Sciatic nerve (tissue), 2 donors: Measurements from ENCODE around the gene MS4A4A. TPM values are rescaled to one million over a fixed set of nuclear protein-coding genes. Genes with fewer than 3 reads are reported as not detected.
A peak's percentile ranks its signal among the peaks of the same experiment; 100 is the strongest.
"Not testable (repeated sequence)": the region's sequence is repeated elsewhere in the genome, so short reads cannot be mapped to it uniquely, and the experiment has no call there.

Experiments
- ATAC-seq: fragments of 200-7000 bp; cut with Tn5 transposase; one replicate; pipeline ENCODE4 v1.9.1; 2020; ENCODE audit warnings: mild to moderate bottlenecking, moderate library complexity
- DNase-seq: peaks from one replicate; pipeline ENCODE4 v3.0.0-alpha.2; 2020; ENCODE audit warnings: low spot score
- intact Hi-C: fragments of 100-400 bp; cut with DNase I; formaldehyde crosslinking; loops from one replicate; pipeline ENCODE4 v1.14.2; 2022
- total RNA-seq: library from RNA; stranded (reverse); fragmentation: NEBNext Ultra II Directional; extraction: Animal tissue kit (Norgen Biotek cat#: 25700); gene quantifications from one replicate; pipeline ENCODE4 v1.2.1, GENCODE V29; 2021
- donor health status: DM: no; HTN: no; CAD: no.
- donor health status: DM: no; HTN: no; CAD: no.

The MS4A4A gene
- total RNA-seq, 1 donor from 2014 or later, result 32.9 TPM

DNA sequence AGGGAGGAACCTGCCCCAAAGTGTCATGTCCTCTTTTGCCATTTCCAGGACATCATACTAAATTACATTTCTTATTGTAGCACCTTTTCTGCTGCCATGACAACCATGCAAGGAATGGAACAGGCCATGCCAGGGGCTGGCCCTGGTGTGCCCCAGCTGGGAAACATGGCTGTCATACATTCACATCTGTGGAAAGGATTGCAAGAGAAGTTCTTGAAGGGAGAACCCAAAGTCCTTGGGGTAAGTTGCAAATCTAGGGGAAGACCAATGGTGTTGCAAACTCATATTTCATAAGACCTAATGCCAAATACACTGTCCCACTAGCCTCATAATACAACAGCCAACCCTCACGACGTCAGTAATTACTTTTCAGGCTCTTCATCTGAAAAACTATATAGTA lies 11.7 kb downstream of the MS4A4A start:
- intact Hi-C loops, result no loop called here
- no peak for ATAC-seq
- no peak for DNase-seq

DNA sequence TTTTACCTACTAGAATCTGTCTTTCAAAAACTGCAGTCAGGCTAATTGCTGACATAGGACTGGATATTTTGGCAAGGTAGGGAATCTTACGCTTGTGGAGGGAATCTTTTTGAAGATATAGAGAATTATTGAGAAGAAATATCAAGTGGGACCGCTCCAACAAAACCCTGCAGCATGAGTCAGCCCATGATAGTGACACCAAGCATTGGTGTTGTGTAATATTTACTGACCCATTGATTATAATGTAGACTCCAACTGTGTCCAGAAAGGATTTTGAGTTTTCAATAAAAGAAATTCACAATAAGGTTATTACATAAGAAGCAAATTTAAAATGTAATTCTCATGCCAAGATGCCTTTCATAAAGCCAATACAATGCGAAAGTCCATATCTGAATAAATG lies 20.7 kb downstream of the MS4A4A start:
- DNase-seq, result no peak
- intact Hi-C loops, result no loop called here
- no peak for ATAC-seq

GRCh38 chr11:60301884-60302283 lies 21.4 kb downstream of the MS4A4A start:
- DNase-seq, intact Hi-C loops, ATAC-seq: not testable (repeated sequence)

- ATAC-seq (no peak), DNase-seq (no peak)
- intact Hi-C loops, result no loop called here
Measured at GRCh38 chr11:60303661-60304060, 23.2 kb downstream of the MS4A4A start.

DNA sequence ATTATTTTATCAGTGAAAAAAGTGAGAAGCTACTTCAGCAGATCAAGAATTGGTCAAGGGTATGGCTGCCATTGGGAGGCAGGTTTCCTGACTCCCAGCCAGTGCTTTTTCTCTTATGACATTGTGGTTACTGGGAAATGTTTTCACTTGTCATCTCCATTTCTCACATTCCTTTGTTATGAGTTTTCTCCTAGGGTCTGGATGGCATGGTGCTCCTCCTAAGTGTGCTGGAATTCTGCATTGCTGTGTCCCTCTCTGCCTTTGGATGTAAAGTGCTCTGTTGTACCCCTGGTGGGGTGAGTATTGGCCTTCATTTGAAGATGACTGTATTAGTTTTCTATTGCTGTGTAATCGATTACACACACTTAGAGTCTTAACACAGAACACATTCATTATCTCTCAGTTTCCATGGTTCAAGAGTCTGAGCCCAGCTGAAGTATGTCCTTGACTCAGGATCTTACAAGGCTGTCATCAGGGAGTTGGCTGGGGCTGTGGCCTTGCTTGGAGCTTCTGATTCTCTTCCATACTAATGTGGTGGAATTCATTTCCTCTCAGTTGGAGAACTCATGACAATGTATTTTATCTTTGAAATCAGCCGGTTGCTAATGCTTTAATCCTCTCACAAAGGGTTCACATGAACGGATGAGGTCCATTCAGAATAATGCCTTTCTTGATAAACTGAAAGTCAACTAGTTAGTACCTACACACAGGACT lies 25.6 kb downstream of the MS4A4A start:
- DNase-seq (no peak), ATAC-seq (no peak)
- intact Hi-C loops, result no loop called here

DNA sequence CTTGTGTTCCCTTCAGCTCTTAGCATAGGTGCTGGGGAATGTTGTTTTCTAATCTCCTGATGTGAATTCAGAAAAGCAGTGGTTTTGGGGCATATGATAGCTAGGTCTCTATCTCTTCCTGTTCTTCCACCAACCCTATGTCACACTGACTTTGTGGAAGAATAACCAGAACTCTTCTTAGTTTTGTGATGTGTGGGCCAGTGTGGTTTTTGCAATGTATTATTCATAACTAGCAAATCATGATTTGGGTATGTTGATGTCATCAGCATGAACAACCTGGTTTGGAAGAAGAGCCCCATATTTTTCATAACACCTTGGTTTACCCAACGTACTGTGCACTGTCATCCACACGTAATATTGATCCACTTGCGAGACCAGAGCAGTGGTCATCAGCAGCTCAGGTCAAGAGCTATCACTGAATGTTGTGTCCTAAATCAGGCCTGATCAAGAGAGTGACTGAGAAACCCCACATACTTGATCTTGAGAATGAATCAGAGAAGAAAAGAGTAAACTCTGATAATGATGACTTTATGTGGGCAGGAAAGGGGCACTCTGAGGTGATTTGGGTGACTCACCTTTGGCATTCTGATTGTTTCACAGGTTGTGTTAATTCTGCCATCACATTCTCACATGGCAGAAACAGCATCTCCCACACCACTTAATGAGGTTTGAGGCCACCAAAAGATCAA lies 27.2 kb downstream of the MS4A4A start:
- DNase-seq (no peak), ATAC-seq (no peak)
- intact Hi-C loops, result no loop called here

- ATAC-seq (peak; percentile 84), DNase-seq (no peak)
- intact Hi-C loops, result no loop called here
Measured at GRCh38 chr11:60310407-60310998, 30.0 kb downstream of the MS4A4A start.

DNA sequence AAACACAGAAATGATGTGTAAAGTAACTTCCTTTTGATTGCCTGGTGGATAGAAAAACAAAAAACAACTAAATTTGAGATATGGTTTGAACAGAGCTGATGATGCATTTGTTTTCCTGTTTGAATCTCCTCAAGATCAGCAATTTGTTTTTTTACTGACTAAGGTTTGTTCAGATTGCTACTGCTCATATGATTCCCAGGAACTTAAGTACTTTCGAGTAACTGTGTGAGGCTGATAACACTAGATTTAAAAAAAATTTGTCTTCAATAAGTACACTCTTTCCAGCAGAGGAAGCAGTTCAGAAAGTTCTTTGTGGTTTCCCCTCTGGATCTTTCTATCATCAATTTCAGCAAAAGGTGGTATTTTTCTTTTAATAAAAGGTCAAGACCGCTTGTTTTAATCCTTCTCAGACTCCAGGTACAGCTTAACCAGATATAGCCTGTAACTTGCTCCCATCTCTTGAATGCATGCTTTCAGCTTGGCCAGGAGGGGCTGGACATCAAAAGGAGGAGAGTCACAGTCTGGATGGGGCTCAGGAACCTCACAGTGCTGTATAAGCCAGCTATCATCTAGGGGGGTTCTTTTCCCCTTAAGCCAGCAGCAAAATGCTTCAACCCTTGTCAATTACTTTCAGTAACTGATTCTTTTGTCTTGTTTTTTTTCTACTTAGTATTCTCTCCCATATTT lies 34.3 kb downstream of the MS4A4A start:
- ATAC-seq (peak; percentile 46), DNase-seq (no peak)
- intact Hi-C loops, result no loop called here

- intact Hi-C loops, result no loop called here
- DNase-seq (no peak), ATAC-seq (no peak)
Measured at GRCh38 chr11:60315871-60316270, 35.4 kb downstream of the MS4A4A start.

DNA sequence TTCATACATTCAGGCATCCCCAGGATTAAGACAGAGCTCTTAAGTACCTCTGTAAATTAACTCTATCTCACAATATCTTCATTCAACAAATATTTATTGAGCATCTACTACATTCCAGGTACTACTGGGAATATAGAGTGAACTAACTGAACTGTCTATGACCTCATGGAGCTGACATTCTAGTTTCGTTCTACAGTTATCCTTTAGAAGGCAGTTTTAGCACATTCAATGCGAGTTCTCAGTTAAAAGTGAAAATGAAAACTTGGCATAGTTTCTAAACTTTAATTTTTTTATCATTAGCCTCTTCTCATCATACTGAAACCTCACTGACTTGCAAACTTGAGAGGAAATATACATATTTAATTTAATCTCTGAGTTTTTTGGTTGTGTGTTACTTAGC lies 35.9 kb downstream of the MS4A4A start:
- intact Hi-C loops, result no loop called here
- ATAC-seq (no peak), DNase-seq (no peak)

GRCh38 chr11:60318726-60319125 lies 38.3 kb downstream of the MS4A4A start:
- ATAC-seq (no peak), DNase-seq (no peak)
- intact Hi-C loops, result no loop called here

GRCh38 chr11:60321051-60321450 lies 40.6 kb downstream of the MS4A4A start:
- intact Hi-C loops, result no loop called here
- ATAC-seq, result no peak
- no peak for DNase-seq

- ATAC-seq (no peak), DNase-seq (no peak)
- intact Hi-C loops, result no loop called here
Measured at GRCh38 chr11:60326955-60327354, 46.5 kb downstream of the MS4A4A start, which contains the start of gene MS4A6E. Gene MS4A6E (plus strand): TSS chr11:60327255. CDS start chr11:60334896, 7,641 bp downstream.

GRCh38 chr11:60328460-60328859 lies 48.0 kb downstream of the MS4A4A start:
- DNase-seq, result no peak
- intact Hi-C loops, result no loop called here
- no peak for ATAC-seq

DNA sequence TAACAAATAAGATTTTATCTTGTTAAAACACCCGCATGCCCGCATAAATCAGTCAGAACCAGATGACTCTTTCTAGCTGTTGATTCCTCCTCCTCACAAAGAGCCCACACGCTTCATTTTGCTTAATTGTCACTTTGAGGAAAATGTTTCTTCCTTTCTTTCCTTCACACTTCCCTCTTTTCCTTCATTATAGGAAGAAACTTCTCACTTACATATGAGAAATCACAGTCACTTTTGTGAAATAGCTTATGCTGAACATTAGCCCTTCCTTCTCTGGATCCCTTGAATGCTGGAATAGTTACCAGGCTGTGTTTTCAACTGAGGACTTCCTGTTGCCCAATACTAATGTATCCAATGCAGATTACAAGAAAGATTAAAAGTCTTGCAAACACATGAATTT lies 52.4 kb downstream of the MS4A4A start:
- intact Hi-C loops, result no loop called here
- peak; percentile 62 for ATAC-seq

GRCh38 chr11:60334005-60334620 lies 53.6 kb downstream of the MS4A4A start:
- ATAC-seq, result peak; percentile 49
- DNase-seq, result peak; percentile 73
- intact Hi-C loops, result no loop called here

More for the DNA sequence above, 52.4 kb downstream of the MS4A4A start:
- no peak for DNase-seq

DNA sequence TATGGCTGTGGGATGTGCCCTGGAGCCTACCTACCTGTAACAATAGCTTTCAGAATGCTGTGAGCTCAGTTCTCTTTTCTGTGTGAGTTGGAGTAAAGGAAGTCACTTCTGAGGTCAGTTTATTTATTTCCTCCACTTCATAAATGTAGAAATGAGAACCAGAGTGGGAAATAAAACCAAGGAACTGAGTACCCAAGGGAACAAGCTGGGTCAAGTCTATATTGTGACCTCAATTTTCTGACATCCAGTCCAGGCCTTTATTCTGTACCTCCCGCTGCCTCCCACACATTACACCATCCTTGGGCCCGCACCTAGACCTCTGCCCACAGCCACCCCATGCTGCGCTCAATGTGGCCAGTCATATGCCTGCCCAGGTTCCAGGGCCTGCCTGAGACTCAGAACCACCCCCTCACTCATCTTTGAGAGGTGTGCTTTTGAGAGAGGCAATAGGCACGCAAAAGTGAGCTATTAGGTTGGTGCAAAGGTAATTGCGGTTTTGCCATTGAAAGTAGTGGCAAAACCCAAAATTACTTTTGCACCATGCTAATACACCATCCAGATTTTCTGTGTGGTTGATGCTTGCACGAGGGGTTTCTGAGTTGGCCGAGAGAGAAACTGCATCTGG lies 56.4 kb downstream of the MS4A4A start:
- intact Hi-C loops, result no loop called here
- DNase-seq, result no peak

GRCh38 chr11:60338053-60338452 lies 57.6 kb downstream of the MS4A4A start:
- intact Hi-C loops, result no loop called here
- DNase-seq (no peak), ATAC-seq (no peak)

More for the DNA sequence above, 56.4 kb downstream of the MS4A4A start:
- ATAC-seq, result peak; percentile 41

DNA sequence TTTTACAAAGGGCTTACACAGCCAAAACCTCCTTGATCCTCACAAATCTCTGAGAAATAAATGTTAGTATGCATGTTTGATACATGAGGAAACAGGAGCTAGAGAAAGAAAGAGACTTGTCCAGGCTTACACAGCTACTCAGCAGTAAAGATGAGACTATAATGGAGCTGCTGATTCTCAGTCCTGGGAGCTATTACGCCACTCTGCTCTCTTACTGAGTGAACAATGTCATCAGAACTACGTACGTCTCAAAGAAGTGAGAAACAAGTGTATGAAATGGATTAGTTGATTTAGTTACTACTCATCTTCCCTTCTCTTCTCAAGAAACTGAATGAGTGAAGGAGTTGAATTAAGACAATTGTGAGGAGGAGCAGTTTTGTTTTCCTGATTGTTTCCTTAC lies 58.9 kb downstream of the MS4A4A start:
- DNase-seq (no peak), ATAC-seq (no peak)
- intact Hi-C loops, result no loop called here
